OCI-LY7 (cell line): ENCODE measurements around the gene TBCEL. TPM values are rescaled to one million over a fixed set of nuclear protein-coding genes. Genes with fewer than 3 reads are reported as not detected.

Source experiments
- BruUV-seq: library from RNA; stranded (reverse); fragments of 400-500 nt; replicated peaks from 2 replicates; lab custom pipeline; 2021; lab: Mats Ljungman, UMichigan
- CTCF ChIA-PET: fragments of 300-600 bp; sonication (Branson Sonifier 250); formaldehyde crosslinking; loops from one replicate; lab custom pipeline; 2022; ENCODE audit warnings: antibody characterized with exemption; ENCODE audit not compliant: unreplicated experiment; lab: Charles Lee
- POLR2A ChIA-PET: fragments of 300-600 bp; sonication (Branson Sonifier 250); formaldehyde crosslinking; loops from one replicate; lab custom pipeline; 2022; ENCODE audit warnings: antibody characterized with exemption; lab: Charles Lee
- DNase-seq: peaks from one replicate; pipeline ENCODE4 v3.0.0-alpha.2; 2015; ENCODE audit warnings: low spot score
- H2AFZ ChIP-seq: fragments of 200-600 bp; sonication (generic), shearing (Covaris generic); 2 replicates; pipeline ENCODE4 v1.6.1; 2014; ENCODE audit warnings: mild to moderate bottlenecking, antibody characterized with exemption, low read length, moderate library complexity
- H3K27ac ChIP-seq: fragments of 200-600 bp; sonication (generic); 2 replicates; pipeline ENCODE4 v1.5.1; 2014; ENCODE audit warnings: mixed run types, low read depth, mild to moderate bottlenecking, moderate library complexity, low read length, inconsistent platforms; ENCODE audit not compliant: poor library complexity, severe bottlenecking
- H3K36me3 ChIP-seq: fragments of 200-600 bp; sonication (generic); 2 replicates; pipeline ENCODE4 v1.6.1; 2014; ENCODE audit warnings: mild to moderate bottlenecking, antibody characterized with exemption, low read length, moderate library complexity, mixed read lengths; ENCODE audit not compliant: insufficient read depth
- H3K4me1 ChIP-seq: fragments of 200-600 bp; sonication (generic); 2 replicates; pipeline ENCODE4 v1.5.1; 2014; ENCODE audit warnings: mild to moderate bottlenecking, low read length; ENCODE audit not compliant: insufficient read depth, poor library complexity, severe bottlenecking
- H3K4me2 ChIP-seq: fragments of 200-600 bp; sonication (generic); 2 replicates; pipeline ENCODE4 v1.6.1; 2014; ENCODE audit warnings: mild to moderate bottlenecking, low read length
- H3K4me3 ChIP-seq: fragments of 200-600 bp; sonication (generic); 2 replicates; pipeline ENCODE4 v1.5.1; 2014; ENCODE audit warnings: mild to moderate bottlenecking, low read depth, low read length; ENCODE audit not compliant: poor library complexity, severe bottlenecking
- H3K79me2 ChIP-seq: fragments of 200-600 bp; sonication (generic); 2 replicates; pipeline ENCODE4 v1.6.1; 2016; ENCODE audit warnings: low read depth, mild to moderate bottlenecking, low read length, moderate library complexity, mixed read lengths; ENCODE audit not compliant: insufficient read depth
- H3K9me2 ChIP-seq: fragments of 200-600 bp; sonication (generic); 2 replicates; pipeline ENCODE4 v1.6.1; 2016; ENCODE audit warnings: mild to moderate bottlenecking, low read length, mixed read lengths; ENCODE audit not compliant: insufficient read depth
- H3K9me3 ChIP-seq: fragments of 200-600 bp; sonication (generic); 2 replicates; pipeline ENCODE4 v1.6.1; 2014; ENCODE audit warnings: mild to moderate bottlenecking, mixed run types, low read length, mixed read lengths
- H4K20me1 ChIP-seq: fragments of 200-600 bp; sonication (generic); 2 replicates; pipeline ENCODE4 v1.6.1; 2014; ENCODE audit warnings: mild to moderate bottlenecking, antibody characterized with exemption, low read length, moderate library complexity, mixed read lengths; ENCODE audit not compliant: insufficient read depth
- EZH2phosphoT487 ChIP-seq: fragments of 200-600 bp; sonication (generic); IDR thresholded peaks from 2 replicates; pipeline ENCODE4 v1.6.1; 2018; ENCODE audit warnings: low read depth, borderline replicate concordance, mild to moderate bottlenecking, mixed run types, antibody characterized with exemption, low read length, moderate library complexity, mixed read lengths
- intact Hi-C: fragments of 100-400 bp; cut with micrococcal nuclease; formaldehyde crosslinking; loops from one replicate; pipeline ENCODE4 v1.10.0; 2022; ENCODE audit not compliant: unreplicated experiment
- total RNA-seq, 2 experiments: library from RNA; depleted of rRNA in 1 of 2; stranded (reverse); fragments of >200 nt in 1 of 2; shearing (Covaris generic) in 1 of 2; gene quantifications; 2 replicates each; pipeline ENCODE4 v1.2.3, GENCODE V29; 2014 to 2022
- TF ChIP-seq, protein P1 (sequence below): fragments of 200-600 bp; sonication (generic); conservative IDR thresholded peaks from 2 replicates; pipeline ENCODE4 v1.5.1; 2014; ENCODE audit warnings: mild to moderate bottlenecking, antibody characterized with exemption, low read length, moderate library complexity, mixed read lengths

The TBCEL gene
- total RNA-seq, 2 experiments from 2014 or later = 13.0 to 17.1 TPM

DNA sequence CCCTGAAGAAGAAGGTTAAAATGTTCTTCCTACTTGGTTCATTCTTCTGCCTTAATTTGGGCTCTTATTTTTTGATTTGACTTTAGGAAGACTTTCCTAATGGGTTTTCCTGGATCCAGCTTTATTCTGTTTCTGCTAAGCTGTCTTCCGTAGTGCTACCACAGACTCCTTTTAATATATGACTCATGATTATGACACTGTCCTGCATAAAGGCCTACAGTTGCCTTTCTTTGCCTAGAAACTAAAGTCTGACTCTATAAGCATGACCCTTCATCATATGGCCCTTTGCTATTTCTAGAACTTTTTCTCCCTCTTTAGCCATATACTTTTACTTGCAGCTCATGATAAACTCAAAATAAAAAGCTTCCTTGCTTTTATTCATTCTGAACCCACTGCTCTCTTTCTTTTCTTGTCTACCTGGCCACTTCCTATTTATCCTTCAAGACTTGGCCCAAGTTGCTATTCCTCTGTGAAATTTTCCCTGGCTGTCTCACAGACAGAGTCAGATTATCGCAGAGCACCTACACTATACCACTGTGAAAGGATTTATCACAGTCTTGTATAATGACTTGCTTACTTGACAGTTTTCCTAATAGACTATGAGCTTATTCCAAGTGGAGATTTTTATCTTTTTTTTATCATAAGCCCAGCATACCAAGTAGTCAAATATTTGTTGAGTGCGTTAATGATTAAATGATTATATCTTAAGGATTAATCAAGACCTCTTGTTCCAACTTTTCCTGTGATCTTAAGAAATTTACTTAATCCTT lies 24.7 kb downstream of the TBCEL start:
- no peaks in the 10 kb centered on the region for H3K79me2 ChIP-seq
- peaks cover 7% of the 10 kb centered on the region; the same call in 1 of the 2 replicates for H3K36me3 ChIP-seq
- ChIA-PET CTCF (no interaction called here), POLR2A (interaction anchor here (0.7 to 1.0 kb wide), 2 partner anchors 14 to 59 kb away, joined by 3 read pairs; no protein-coding TSS in a partner anchor)
- no peaks in the 10 kb centered on the region for H3K9me3 ChIP-seq
- no peak overlapping the region for H3K4me2 ChIP-seq
- TF ChIP-seq EZH2phosphoT487 = no peak
- TF ChIP-seq, protein P1, sequence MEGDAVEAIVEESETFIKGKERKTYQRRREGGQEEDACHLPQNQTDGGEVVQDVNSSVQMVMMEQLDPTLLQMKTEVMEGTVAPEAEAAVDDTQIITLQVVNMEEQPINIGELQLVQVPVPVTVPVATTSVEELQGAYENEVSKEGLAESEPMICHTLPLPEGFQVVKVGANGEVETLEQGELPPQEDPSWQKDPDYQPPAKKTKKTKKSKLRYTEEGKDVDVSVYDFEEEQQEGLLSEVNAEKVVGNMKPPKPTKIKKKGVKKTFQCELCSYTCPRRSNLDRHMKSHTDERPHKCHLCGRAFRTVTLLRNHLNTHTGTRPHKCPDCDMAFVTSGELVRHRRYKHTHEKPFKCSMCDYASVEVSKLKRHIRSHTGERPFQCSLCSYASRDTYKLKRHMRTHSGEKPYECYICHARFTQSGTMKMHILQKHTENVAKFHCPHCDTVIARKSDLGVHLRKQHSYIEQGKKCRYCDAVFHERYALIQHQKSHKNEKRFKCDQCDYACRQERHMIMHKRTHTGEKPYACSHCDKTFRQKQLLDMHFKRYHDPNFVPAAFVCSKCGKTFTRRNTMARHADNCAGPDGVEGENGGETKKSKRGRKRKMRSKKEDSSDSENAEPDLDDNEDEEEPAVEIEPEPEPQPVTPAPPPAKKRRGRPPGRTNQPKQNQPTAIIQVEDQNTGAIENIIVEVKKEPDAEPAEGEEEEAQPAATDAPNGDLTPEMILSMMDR = no peak
- H3K4me3 ChIP-seq = no peak overlapping the region
- no peaks in the 10 kb centered on the region for H4K20me1 ChIP-seq
- no TSS peak for BruUV-seq
- H3K9me2 ChIP-seq = no peaks in the 10 kb centered on the region
- no peaks in the 10 kb centered on the region for H3K4me1 ChIP-seq
- intact Hi-C loops = no loop called here
- DNase-seq = no peak
- no peak overlapping the region for H3K27ac ChIP-seq
- H2AFZ ChIP-seq = no peak overlapping the region

DNA sequence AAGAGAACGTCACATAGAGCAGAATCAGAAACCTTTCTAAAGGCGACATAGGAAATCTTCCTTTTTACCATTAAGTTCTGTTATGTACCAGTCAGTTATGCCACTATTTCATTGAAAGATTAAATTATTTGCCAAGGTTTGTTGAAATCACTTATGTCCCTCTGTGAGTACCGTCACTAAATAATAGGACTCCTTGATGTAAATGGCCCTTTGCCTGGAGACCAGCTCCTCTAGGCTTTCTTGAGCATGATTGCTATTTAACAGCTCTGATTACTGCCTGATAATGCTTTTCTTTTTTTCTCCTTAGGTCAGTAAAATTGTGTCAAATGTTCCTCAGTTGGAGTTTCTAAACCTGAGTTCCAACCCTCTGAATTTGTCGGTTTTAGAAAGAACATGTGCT lies 29.3 kb downstream of the TBCEL start:
- no peaks in the 10 kb centered on the region for H4K20me1 ChIP-seq
- ChIA-PET CTCF (no interaction called here), POLR2A (interaction anchor here (0.7 to 1.1 kb wide), 2 partner anchors 13 to 16 kb away, joined by 4 to 5 read pairs; no protein-coding TSS in a partner anchor)
- no peak overlapping the region for H3K27ac ChIP-seq
- H3K36me3 ChIP-seq = peaks cover 31% of the 10 kb centered on the region
- BruUV-seq = no TSS peak
- H3K4me1 ChIP-seq = no peaks in the 10 kb centered on the region
- H3K4me2 ChIP-seq = no peak overlapping the region
- H3K9me3 ChIP-seq = no peaks in the 10 kb centered on the region
- TF ChIP-seq, protein P1 = no peak
- no peak for TF ChIP-seq EZH2phosphoT487
- H3K4me3 ChIP-seq = no peak overlapping the region
- no peaks in the 10 kb centered on the region for H3K79me2 ChIP-seq
- intact Hi-C loops = no loop called here
- H3K9me2 ChIP-seq = no peaks in the 10 kb centered on the region
- no peak for DNase-seq
- no peak overlapping the region for H2AFZ ChIP-seq

DNA sequence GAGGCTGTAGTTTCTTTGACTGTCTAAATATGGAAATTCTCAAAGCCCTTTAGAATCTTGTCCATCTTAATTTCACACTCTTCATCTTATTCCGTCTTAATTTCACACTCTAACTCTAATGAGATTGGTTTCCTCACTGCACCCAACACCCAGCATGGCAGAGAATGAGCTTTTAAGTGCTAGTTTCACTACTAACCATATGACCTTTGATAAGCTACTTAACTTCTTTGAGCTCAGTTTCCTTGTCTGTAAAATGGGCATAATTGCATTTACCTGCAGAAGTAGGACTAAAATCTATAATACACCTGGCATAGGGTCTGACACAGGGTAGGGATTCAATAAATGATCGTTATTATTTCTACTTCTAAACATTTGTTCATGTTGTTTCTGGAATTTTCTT lies 30.4 kb downstream of the TBCEL start:
- BruUV-seq = no TSS peak
- intact Hi-C loops = no loop called here
- Histone ChIP-seq H3K4me2 (no peak overlapping the region), H3K27ac (no peak overlapping the region), H3K36me3 (peaks cover 37% of the 10 kb centered on the region), H3K9me2 (no peaks in the 10 kb centered on the region), H3K79me2 (no peaks in the 10 kb centered on the region), H4K20me1 (no peaks in the 10 kb centered on the region), H3K4me3 (no peak overlapping the region), H3K9me3 (no peaks in the 10 kb centered on the region), H3K4me1 (no peaks in the 10 kb centered on the region), H2AFZ (no peak overlapping the region)
- TF ChIP-seq EZH2phosphoT487 = no peak
- TF ChIP-seq, protein P1 = no peak
- ChIA-PET CTCF (no interaction called here), POLR2A (interaction anchor here (0.7 to 0.8 kb wide), 2 partner anchors 25 to 39 kb away, joined by 3 to 6 read pairs; no protein-coding TSS in a partner anchor)
- DNase-seq = no peak
